Natural killer cell treated with Interleukin-12 subunit alpha and Interleukin-12 subunit beta and Interleukin-15 and Interleukin-18, amount 100 ng/mL, for 72 hours (primary cell): ENCODE measurements around the gene PAK5. TPM values are rescaled to one million over a fixed set of nuclear protein-coding genes. Genes with fewer than 3 reads are reported as not detected.
A peak's percentile ranks its signal among the peaks of the same experiment; 100 is the strongest.

Experiments used
- ATAC-seq, 2 donors: fragments of 150-1000 bp; cut with Tn5 transposase in 1 of 2; sonication (Bioruptor Pico), chemical (Tn5 transposase) in 1 of 2; 2 replicates each; pipeline ENCODE4 v1.10.0; 2021
- DNase-seq: peaks from one replicate; pipeline ENCODE4 v3.0.0; 2022; ENCODE audit warnings: low spot score
- H3K27ac Mint-ChIP-seq, 2 donors: 1 replicate in 1 of 2; 2 replicates in 1 of 2; pipeline ENCODE4 v1.8.0; 2022; ENCODE audit warnings: mixed read lengths in 2 of 2, mild to moderate bottlenecking in 1 of 2, moderate library complexity in 1 of 2
- H3K27me3 Mint-ChIP-seq, 2 donors: 1 replicate in 1 of 2; 2 replicates in 1 of 2; pipeline ENCODE4 v1.8.0; 2022; ENCODE audit warnings: mixed read lengths in 2 of 2
- H3K36me3 Mint-ChIP-seq: one replicate; pipeline ENCODE4 v1.8.0; 2022; ENCODE audit warnings: mixed read lengths
- H3K4me1 Mint-ChIP-seq, 2 donors: 1 replicate in 1 of 2; 2 replicates in 1 of 2; pipeline ENCODE4 v1.8.0; 2022; ENCODE audit warnings: low read depth in 2 of 2, mixed read lengths in 2 of 2, mild to moderate bottlenecking in 1 of 2
- H3K4me3 Mint-ChIP-seq: one replicate; pipeline ENCODE4 v1.8.0; 2022; ENCODE audit warnings: mixed read lengths
- H3K9me3 Mint-ChIP-seq: 2 replicates; pipeline ENCODE4 v1.8.0; 2022; ENCODE audit warnings: mixed read lengths
- total RNA-seq, 2 donors: library from RNA; stranded (reverse); gene quantifications; one replicate each; pipeline ENCODE4 v1.2.3, GENCODE V29; 2022

The PAK5 gene
- total RNA-seq, 2 donors from 2014 or later, result not detected

- Mint-ChIP-seq H3K4me1 (no peaks in the 10 kb centered on the region), H3K27ac (no peak overlapping the region), H3K9me3 (no peaks in the 10 kb centered on the region), H3K27me3 (peaks cover 23% of the 10 kb centered on the region in 2 donors), H3K36me3 (no peaks in the 10 kb centered on the region), H3K4me3 (no peak overlapping the region)
- ATAC-seq (no peak), DNase-seq (no peak)
Measured at GRCh38 chr20:9518576-9519175, 320.2 kb downstream of the PAK5 start.

DNA sequence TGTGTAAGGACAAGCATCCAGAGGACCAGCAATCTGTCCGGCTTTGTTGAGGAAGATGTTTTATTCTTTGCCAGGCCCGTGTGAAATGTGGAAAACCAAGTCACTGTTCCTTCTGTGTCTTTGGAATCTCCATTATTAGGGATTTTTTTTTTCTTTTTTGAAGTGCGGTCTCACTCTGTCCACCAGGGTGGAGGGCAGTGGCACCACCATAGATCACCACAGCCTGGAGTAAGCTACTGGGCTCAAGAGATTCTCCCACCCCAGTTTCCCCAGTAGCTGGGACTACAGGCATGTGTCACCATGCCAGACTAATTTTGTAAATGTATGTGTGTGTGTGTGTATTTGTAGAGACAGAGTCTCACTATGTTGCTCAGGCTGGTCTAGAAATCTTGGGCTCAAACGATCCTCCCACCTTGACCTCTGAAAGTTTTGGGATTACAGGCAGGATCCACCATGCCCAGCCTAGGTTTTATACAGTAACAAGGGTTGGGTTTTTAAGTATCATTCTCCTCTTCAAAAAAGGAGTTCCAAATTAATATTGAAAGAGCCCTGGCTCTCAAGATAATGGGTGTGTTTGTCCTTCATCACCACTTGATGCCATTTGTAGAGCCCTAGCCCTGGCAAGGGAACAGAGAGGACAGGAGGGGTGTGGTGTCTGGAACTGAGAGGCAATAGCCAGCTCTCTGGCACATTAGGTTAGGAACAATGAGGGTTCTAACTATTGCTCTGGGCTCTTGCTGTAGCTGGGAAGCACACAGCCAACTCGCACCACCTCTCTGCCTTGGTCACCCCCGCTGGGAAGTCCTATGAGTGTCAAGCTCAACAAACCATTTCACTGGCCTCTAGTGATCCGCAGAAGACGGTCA is 321.3 kb downstream of the PAK5 start:
- Mint-ChIP-seq H3K36me3 (no peaks in the 10 kb centered on the region), H3K4me1 (no peaks in the 10 kb centered on the region), H3K27me3 (peaks cover 23% of the 10 kb centered on the region in 2 donors), H3K9me3 (no peaks in the 10 kb centered on the region), H3K27ac (no peak overlapping the region), H3K4me3 (no peak overlapping the region)
- ATAC-seq, result no peak
- no peak for DNase-seq

GRCh38 chr20:9516234-9516871 is 322.5 kb downstream of the PAK5 start:
- Mint-ChIP-seq H3K27ac (no peak overlapping the region), H3K36me3 (no peaks in the 10 kb centered on the region), H3K4me3 (no peak overlapping the region), H3K9me3 (no peaks in the 10 kb centered on the region), H3K4me1 (no peaks in the 10 kb centered on the region), H3K27me3 (peaks cover 27 to 29% of the 10 kb centered on the region in 2 donors)
- DNase-seq, result no peak
- no peak for ATAC-seq

GRCh38 chr20:9515741-9516233 is 323.1 kb downstream of the PAK5 start:
- Mint-ChIP-seq H3K27me3 (peaks cover 29 to 30% of the 10 kb centered on the region in 2 donors), H3K4me3 (no peak overlapping the region), H3K36me3 (no peaks in the 10 kb centered on the region), H3K27ac (no peak overlapping the region), H3K9me3 (no peaks in the 10 kb centered on the region), H3K4me1 (no peaks in the 10 kb centered on the region)
- ATAC-seq (no peak), DNase-seq (no peak)

DNA sequence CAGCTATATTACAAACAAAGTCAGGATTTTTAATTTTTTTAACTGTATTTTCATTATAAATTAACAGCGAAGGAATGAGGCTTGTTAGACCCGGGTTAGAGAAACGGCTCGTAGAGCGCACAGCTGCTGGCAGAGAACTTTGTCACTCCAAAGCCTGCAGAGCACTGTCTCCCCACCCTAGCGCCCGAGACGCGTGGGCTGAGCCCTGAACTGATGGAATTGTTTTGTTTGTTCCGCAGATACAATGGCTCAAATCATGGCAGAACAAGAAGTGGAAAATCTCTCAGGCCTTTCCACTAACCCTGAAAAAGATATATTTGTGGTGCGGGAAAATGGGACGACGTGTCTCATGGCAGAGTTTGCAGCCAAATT is 323.7 kb downstream of the PAK5 start:
- Mint-ChIP-seq H3K4me1 (no peaks in the 10 kb centered on the region), H3K27ac (no peak overlapping the region), H3K4me3 (no peak overlapping the region), H3K27me3 (peaks cover 28 to 30% of the 10 kb centered on the region in 2 donors), H3K36me3 (no peaks in the 10 kb centered on the region), H3K9me3 (no peaks in the 10 kb centered on the region)
- ATAC-seq (no peak), DNase-seq (no peak)

DNA sequence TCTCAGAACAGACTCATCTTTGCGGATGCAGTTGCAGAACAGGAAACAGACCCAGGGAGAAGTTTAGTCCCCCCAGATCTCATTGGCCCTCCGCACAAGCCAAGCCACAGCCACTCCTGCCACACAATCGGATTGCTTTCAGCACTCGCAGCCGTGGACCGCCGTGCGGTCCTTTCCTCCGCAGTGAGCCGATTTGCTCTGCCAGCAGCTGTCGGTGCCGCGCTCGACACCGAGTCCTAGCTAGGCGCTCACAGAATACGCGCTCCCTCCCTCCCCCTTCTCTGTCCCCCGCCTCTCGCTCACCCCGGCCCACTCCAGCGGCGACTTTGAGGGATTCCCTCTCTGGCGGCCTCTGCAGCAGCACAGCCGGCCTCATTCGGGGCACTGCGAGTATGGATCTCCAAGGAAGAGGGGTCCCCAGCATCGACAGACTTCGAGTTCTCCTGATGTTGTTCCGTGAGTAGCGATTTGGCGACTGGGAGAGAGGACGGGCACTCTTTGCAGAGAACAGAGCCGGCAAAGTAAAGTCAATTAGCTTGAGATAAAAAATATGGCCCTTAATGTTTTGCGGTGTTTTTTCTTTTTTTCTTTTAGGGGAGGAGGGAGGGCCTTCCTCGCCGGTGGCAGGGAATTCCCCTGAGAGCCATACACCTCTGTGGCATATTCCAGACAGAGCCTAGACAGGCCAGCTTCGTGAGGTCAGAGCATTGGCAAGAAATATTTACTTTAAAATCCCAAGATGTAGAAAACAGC is 324.2 kb downstream of the PAK5 start, which contains the start of gene LAMP5:
Gene LAMP5, plus strand, starts transcription at position 130 of the 753 bp plus-strand sequence. Its CDS starts 263 bp downstream, at position 393.
- Mint-ChIP-seq H3K36me3 (no peaks in the 10 kb centered on the region), H3K4me3 (no peak within 1 kb of the TSS), H3K4me1 (no peaks in the 10 kb centered on the region), H3K27me3 (peaks cover 26 to 30% of the 10 kb centered on the region in 2 donors), H3K9me3 (no peaks in the 10 kb centered on the region), H3K27ac (no peak within 1 kb of the TSS)
- ATAC-seq (no peak), DNase-seq (no peak)

DNA sequence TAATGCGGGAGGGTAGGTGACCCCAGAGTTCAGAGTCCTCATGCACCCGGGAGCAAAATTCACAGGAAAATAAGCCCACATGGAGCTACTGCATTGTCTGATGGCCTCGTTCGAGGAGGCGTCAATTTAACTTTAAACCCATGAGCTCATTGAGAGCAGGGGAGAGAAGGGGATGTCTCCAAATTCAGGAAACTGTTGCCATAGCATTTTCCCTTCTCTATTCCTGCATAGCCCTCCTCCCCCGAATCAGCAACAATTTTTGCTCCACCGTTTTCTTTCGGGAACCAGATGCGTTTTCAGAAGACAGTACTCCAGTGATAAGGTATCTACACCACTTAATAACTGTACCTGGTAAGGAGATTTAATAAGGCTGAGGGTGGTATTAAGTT is 324.8 kb downstream of the PAK5 start:
- ATAC-seq, result no peak

DNA sequence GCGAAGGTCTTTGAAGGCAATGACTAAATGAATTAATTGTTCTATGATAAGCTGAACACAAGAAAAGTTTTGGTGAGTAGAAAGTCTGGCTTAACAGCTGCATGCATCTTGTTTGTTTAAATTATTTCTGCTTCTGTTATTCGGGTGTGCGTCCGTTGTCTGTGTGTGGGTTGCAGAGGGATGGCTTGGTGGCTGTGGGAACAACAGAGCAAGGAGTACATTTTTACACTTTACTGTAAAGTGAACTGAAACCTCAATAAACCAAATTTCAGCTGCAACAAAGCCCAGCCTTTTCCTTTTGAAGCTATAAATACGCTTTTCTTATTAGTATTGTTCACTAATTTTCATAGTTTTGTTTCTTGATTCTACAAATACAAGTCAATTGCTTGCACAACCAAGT is 328.0 kb downstream of the PAK5 start:
- ATAC-seq, result no peak
- Mint-ChIP-seq H3K4me1 (no peaks in the 10 kb centered on the region), H3K27me3 (peaks cover 15 to 32% of the 10 kb centered on the region in 2 donors), H3K4me3 (no peak overlapping the region), H3K36me3 (no peaks in the 10 kb centered on the region), H3K9me3 (no peaks in the 10 kb centered on the region), H3K27ac (no peak overlapping the region)
- DNase-seq, result no peak

More for the DNA sequence above, 324.8 kb downstream of the PAK5 start:
- H3K27ac Mint-ChIP-seq, result no peak overlapping the region
- no peak overlapping the region for H3K4me3 Mint-ChIP-seq
- no peaks in the 10 kb centered on the region for H3K9me3 Mint-ChIP-seq
- H3K4me1 Mint-ChIP-seq, result no peaks in the 10 kb centered on the region
- peaks cover 30 to 36% of the 10 kb centered on the region in 2 donors for H3K27me3 Mint-ChIP-seq
- no peak for DNase-seq
- H3K36me3 Mint-ChIP-seq, result no peaks in the 10 kb centered on the region

- no peak overlapping the region for H3K27ac Mint-ChIP-seq
- peaks cover 15 to 26% of the 10 kb centered on the region in 2 donors for H3K27me3 Mint-ChIP-seq
- H3K4me1 Mint-ChIP-seq, result no peaks in the 10 kb centered on the region
- no peaks in the 10 kb centered on the region for H3K36me3 Mint-ChIP-seq
- no peak for DNase-seq
- ATAC-seq, result no peak
- no peak overlapping the region for H3K4me3 Mint-ChIP-seq
- H3K9me3 Mint-ChIP-seq, result no peaks in the 10 kb centered on the region
Measured at GRCh38 chr20:9509246-9509645, 329.6 kb downstream of the PAK5 start.

- DNase-seq (no peak), ATAC-seq (peak in 1 of 2 donors; percentile 41)
- Mint-ChIP-seq H3K9me3 (no peaks in the 10 kb centered on the region), H3K4me1 (no peaks in the 10 kb centered on the region), H3K27ac (no peak overlapping the region), H3K4me3 (no peak overlapping the region), H3K36me3 (no peaks in the 10 kb centered on the region), H3K27me3 (peaks cover 15 to 24% of the 10 kb centered on the region in 2 donors)
Measured at GRCh38 chr20:9508696-9509178, 330.1 kb downstream of the PAK5 start.

DNA sequence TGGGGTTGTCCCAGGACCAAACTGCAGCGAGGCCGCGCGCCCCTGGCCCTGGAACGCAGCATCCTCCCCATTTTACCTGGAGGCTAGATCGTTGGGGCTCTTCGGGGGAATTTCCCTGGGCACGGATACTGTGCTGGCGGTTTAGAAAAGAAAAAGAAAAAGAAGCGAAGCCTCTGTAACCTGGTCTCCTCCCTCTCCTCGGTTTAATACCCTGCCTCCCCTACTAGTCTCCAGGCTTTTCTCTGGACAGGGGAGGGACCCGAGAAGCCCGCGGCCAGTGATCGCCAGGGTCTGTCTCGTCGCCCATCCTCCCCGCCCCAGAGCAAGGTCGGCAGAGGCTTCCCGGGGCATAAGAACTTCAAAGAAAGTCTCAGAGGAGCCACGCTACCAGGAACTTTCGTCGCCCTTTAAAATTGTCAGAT is 330.6 kb downstream of the PAK5 start:
- Mint-ChIP-seq H3K4me3 (no peak overlapping the region), H3K27me3 (peaks cover 15 to 23% of the 10 kb centered on the region in 2 donors), H3K4me1 (no peaks in the 10 kb centered on the region), H3K36me3 (no peaks in the 10 kb centered on the region), H3K9me3 (no peaks in the 10 kb centered on the region), H3K27ac (no peak overlapping the region)
- DNase-seq, result no peak
- no peak for ATAC-seq

GRCh38 chr20:9507544-9508239 is 331.2 kb downstream of the PAK5 start:
- no peak for ATAC-seq

DNA sequence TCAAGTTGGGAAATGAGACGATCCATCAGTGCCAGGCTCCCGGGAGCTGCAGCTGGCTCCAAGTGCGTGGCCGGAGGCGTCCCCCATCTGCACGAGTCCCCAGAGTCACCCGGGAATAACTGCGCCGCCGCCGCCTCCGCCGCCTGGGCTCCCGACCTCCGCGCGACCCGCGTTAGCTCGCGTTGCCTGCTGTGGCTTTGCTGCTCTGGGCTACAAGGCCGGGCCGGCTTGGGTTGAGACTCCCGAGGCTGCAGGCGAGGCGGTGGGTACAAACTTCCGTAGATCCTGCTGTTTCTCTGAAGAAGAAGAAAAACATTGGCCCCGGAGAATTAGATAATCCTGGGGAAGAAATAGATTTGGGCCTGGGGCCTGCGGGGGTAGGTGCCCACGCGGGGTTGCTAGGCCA is 331.9 kb downstream of the PAK5 start:
- ATAC-seq, result no peak
- Mint-ChIP-seq H3K9me3 (peaks cover 3% of the 10 kb centered on the region), H3K4me3 (no peak overlapping the region), H3K36me3 (no peaks in the 10 kb centered on the region), H3K27ac (no peak overlapping the region), H3K27me3 (peaks cover 15 to 27% of the 10 kb centered on the region in 2 donors), H3K4me1 (no peaks in the 10 kb centered on the region)
- DNase-seq, result no peak

More at GRCh38 chr20:9507544-9508239, 331.2 kb downstream of the PAK5 start:
- Mint-ChIP-seq H3K4me1 (no peaks in the 10 kb centered on the region), H3K27me3 (peaks cover 15 to 23% of the 10 kb centered on the region in 2 donors), H3K36me3 (no peaks in the 10 kb centered on the region), H3K27ac (no peak overlapping the region), H3K9me3 (no peaks in the 10 kb centered on the region), H3K4me3 (no peak overlapping the region)
- no peak for DNase-seq
